ENCODE data around the gene NLRC5. TPM values are rescaled to one million over a fixed set of nuclear protein-coding genes. Genes with fewer than 3 reads are reported as not detected.

The NLRC5 gene
- total and polyA plus RNA-seq, 9 of the 15 experiments (the other 6 are each of a cell fraction or from before 2014, with no cell fraction given) = 0.59 to 0.71 TPM; not detected in 7

GRCh38 chr16:57100445-57100844 lies 111.1 kb downstream of the NLRC5 start:
- POLR2A ChIA-PET = interaction anchor here (1.5 kb wide), 1 partner anchor 13 kb away, joined by 5 read pairs; no protein-coding TSS in a partner anchor
- H4K20me1 ChIP-seq (replicated peaks; ENCODE audit: control insufficient read depth, insufficient read depth, low read length) = peaks cover 18% of the 10 kb centered on the region
- no peak for FAIRE-seq

GRCh38 chr16:57102888-57103851 lies 113.8 kb downstream of the NLRC5 start:
- Histone ChIP-seq H3K4me2 (ENCODE audit: insufficient read depth, low read length) (no peak overlapping the region), H4K20me1 (replicated peaks; ENCODE audit: control insufficient read depth, insufficient read depth, low read length) (peaks cover 13% of the 10 kb centered on the region), H3K36me3 (ENCODE audit: control insufficient read depth, insufficient read depth, low read length) (no peaks in the 10 kb centered on the region), H3K4me3 (no peak overlapping the region), H3K79me2 (ENCODE audit: control insufficient read depth, insufficient read depth, low read length) (no peaks in the 10 kb centered on the region), H3K9ac (ENCODE audit: insufficient read depth in 1 of 2, low read depth in 2 of 2, low read length in 2 of 2) (no peak overlapping the region), H3K27ac (ENCODE audit: extremely low read depth, low read depth, low read length) (no peak overlapping the region), H2AFZ (ENCODE audit: low read depth, low read length) (no peak overlapping the region), H3K9me3 (replicated peaks; ENCODE audit: control insufficient read depth, insufficient read depth, low read depth, low read length) (no peaks in the 10 kb centered on the region), H3K27me3 (ENCODE audit: control insufficient read depth in 2 of 2, insufficient read depth in 2 of 2, low read length in 2 of 2) (no peaks in the 10 kb centered on the region), H3K9me1 (ENCODE audit: control insufficient read depth, insufficient read depth, low read length) (no peaks in the 10 kb centered on the region), H3K4me1 (replicated peaks in 1 of 2; ENCODE audit: control insufficient read depth in 2 of 2, insufficient read depth in 2 of 2, low read length in 2 of 2) (peaks cover 12 to 13% of the 10 kb centered on the region in 2 experiments; a peak in 4 of 5 replicates)
- 24% methylated on average over 16 of the region's 16 CpGs for WGBS (ENCODE audit: insufficient coverage, low coverage, missing lambda C conversion rate)
- TF ChIP-seq THRB (CRISPR knock-in tag; conservative IDR thresholded peaks at IDR 0.05) (no peak), NR2C1 (IDR thresholded peaks at IDR 0.05) (no peak), NR2C1 (tag; IDR thresholded peaks at IDR 0.05) (no peak), ZNF121 (CRISPR knock-in tag; conservative IDR thresholded peaks at IDR 0.05) (0 out of 2 replicates have a peak, but pooled peaks have one; percentile 6), ZNF175 (CRISPR knock-in tag; IDR thresholded peaks at IDR 0.05; ENCODE audit: low read depth) (no peak), ZNF780A (CRISPR knock-in tag; IDR thresholded peaks at IDR 0.05) (no peak), MTA3 (IDR thresholded peaks at IDR 0.05; ENCODE audit: borderline replicate concordance) (no peak)
- BruUV-seq (replicated peaks) = no TSS peak
- ChIA-PET POLR2A (interaction anchor here (0.6 to 1.5 kb wide), 5 partner anchors 8 to 196 kb away, joined by 3 to 6 read pairs (median 3); partner anchors contain the start of gene CPNE2), CTCF (ENCODE audit: low intra/inter-chr PET ratio) (no interaction called here)
- in situ Hi-C loops (cut with MboI) (no loop called here), intact Hi-C loops (cut with micrococcal nuclease) (no loop called here)
- FAIRE-seq (no peak), DNase-seq (ENCODE audit: extremely low read depth in 1 of 4, low spot score in 3 of 4) (no peak), ATAC-seq (no peak)

More at GRCh38 chr16:57100445-57100844, 111.1 kb downstream of the NLRC5 start:
- H3K4me1 ChIP-seq (replicated peaks in 1 of 2; ENCODE audit: control insufficient read depth in 2 of 2, insufficient read depth in 2 of 2, low read length in 2 of 2) = peaks cover 4 to 12% of the 10 kb centered on the region in 2 experiments; a peak in 3 of 5 replicates
- no peak overlapping the region for H3K4me3 ChIP-seq
- WGBS (ENCODE audit: insufficient coverage, low coverage, missing lambda C conversion rate) = 64% methylated on average over 1 of the region's 1 CpG
- DNase-seq (ENCODE audit: extremely low read depth in 1 of 4, low spot score in 3 of 4) (peak in 1 of 4 experiments; percentile 43), ATAC-seq (no peak)
- H3K9ac ChIP-seq (ENCODE audit: insufficient read depth in 1 of 2, low read depth in 2 of 2, low read length in 2 of 2) = no peak overlapping the region
- TF ChIP-seq FOXM1 (IDR thresholded peaks at IDR 0.05; ENCODE audit: low read depth) (no peak), FOXM1 (CRISPR knock-in tag; IDR thresholded peaks at IDR 0.05; ENCODE audit: low read depth) (no peak), RBM25 (IDR thresholded peaks at IDR 0.05; ENCODE audit: low read depth, low read length, severe bottlenecking) (peak; percentile 54)
- intact Hi-C loops (cut with micrococcal nuclease) (no loop called here), in situ Hi-C loops (cut with MboI) (no loop called here)
- no peaks in the 10 kb centered on the region; a peak in 1 of 5 replicates for H3K27me3 ChIP-seq (ENCODE audit: control insufficient read depth in 2 of 2, insufficient read depth in 2 of 2, low read length in 2 of 2)
- CTCF ChIA-PET (ENCODE audit: low intra/inter-chr PET ratio) = no interaction called here
- no peaks in the 10 kb centered on the region for H3K79me2 ChIP-seq (ENCODE audit: control insufficient read depth, insufficient read depth, low read length)
- no peaks in the 10 kb centered on the region for H3K36me3 ChIP-seq (ENCODE audit: control insufficient read depth, insufficient read depth, low read length)
- no peak overlapping the region for H3K4me2 ChIP-seq (ENCODE audit: insufficient read depth, low read length)
- H2AFZ ChIP-seq (ENCODE audit: low read depth, low read length) = no peak overlapping the region
- BruUV-seq (replicated peaks) = no TSS peak
- no peaks in the 10 kb centered on the region for H3K9me3 ChIP-seq (replicated peaks; ENCODE audit: control insufficient read depth, insufficient read depth, low read depth, low read length)
- no peaks in the 10 kb centered on the region for H3K9me1 ChIP-seq (ENCODE audit: control insufficient read depth, insufficient read depth, low read length)
- H3K27ac ChIP-seq (ENCODE audit: extremely low read depth, low read depth, low read length) = no peak overlapping the region
